Ishikawa (cell line): ENCODE measurements around the gene PELO.

ENCODE experiments used
- CREB1 ChIP-seq: IDR thresholded peaks from 2 replicates; pipeline ENCODE4 v1.6.1; 2012; ENCODE audit warnings: low read depth
- RAD21 ChIP-seq: IDR thresholded peaks from 2 replicates; pipeline ENCODE4 v1.6.1; 2012; ENCODE audit warnings: low read depth

- no peak for TF ChIP-seq CREB1
- TF ChIP-seq RAD21 = no peak
Measured at GRCh38 chr5:52788505-52788821, 747 bp downstream of the PELO start.
